Hematopoietic multipotent progenitor cell treated with erythropoietin and hydrocortisone succinate and interleukin-3 and kit ligand, for 15 days (in vitro differentiated cells): ENCODE results near the gene GTPBP4.

Experiments used
- DNase-seq: peaks from one replicate; pipeline ENCODE4 v3.0.0-alpha.2; 2015; ENCODE audit warnings: low spot score

The GTPBP4 gene

GRCh38 chr10:966466-967235 is 21.6 kb upstream of the GTPBP4 start:
- DNase-seq = no peak

DNA sequence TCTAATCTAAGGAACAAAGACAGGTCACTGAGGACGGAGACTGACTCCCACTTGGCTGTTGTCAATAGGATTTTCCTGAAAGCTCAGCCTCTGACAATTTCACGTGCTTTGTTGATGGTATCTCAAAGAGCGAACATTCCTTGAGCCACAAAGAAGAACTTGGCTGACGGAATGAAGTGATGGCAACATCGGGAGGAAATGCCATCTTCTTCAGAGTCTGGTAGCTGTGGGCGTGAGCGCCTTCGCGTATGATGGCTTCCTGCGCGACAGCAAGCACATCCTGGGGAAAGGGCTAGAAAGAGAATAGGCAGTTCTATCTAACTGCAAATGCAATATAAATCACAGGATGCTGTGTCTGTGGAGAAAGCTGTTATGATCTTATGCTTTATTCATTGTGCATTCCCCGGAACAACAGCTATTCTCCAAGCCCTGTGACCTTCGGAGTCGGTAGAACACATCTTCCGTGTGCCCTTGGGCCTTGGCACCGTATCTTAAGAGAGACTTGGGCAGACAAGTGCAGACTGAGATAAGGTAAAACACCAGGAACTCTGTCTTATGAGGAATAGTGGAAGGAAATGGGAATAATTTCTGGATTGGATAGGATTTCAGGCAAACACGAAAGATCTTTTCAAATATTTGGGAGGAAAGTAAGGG is 19.6 kb upstream of the GTPBP4 start:
- DNase-seq = no peak

DNA sequence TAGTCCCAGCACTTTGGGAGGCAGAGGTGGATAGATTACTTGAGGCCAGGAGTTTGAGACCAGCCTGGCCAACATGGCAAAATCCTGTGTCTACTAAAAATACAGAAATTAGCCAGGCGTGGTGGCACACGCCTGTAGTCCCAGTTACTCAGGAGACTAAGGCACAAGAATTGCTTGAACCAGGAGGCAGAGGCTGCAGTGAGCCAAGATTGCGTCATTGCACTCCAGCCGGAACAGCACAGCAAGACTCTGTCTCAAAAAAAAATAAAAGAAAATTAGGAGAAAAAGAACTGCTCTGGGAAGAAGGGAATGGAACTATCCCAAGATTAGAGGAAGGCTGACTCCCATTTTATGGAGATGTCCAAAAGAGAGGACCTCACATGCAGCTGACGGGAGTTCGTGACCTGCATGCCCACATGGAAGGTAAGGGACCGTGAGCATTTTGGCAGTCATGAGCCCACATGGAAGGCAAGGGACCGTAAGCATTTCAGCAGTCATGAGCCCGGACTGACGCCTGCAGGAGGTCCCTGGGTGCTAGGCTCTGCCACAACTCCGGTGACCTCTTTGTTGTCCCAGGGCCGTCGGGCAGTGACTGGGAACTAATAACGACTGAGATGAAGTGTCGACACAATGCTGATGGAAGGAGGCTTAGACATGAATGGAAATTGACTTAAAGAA is 18.6 kb upstream of the GTPBP4 start:
- DNase-seq = no peak

DNA sequence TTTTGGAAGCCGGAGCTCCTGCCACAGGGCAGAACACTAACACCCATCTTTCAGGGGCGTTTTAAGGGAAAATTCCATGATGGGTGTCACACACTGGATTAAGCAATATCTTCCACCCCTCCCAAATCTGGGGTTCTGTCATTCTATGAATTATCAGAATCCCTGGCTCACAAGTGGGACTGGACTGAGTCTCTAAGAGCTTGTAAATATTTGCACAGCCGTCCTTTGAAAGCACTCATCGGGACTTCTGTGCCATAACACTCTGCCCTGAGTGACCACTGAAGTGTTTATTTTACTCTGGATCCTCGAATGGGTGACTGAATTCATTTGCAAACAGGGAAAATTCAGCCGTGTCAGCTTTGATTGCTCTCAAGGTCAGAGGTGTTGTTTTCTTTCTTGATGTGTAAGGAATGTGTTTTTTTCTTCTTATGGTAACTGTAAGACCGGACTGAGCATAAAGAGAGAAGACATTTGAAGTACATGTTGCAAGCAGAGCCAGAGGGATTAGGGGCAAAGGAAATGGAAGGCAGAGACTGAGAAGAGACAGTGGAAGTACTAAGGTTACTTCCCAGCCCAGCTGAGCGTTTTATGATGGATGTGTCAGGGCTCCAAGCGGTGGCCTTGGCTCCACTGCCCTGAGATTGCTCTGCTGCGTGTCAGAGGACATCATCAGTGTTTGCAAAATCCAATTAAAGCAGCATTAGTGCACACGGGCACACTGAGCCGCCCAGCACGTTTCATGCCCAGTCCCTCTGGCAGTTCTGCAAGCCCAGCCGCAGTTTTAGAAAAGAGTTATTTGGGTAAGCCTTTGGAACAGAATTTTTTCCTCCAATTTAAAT is 17.7 kb upstream of the GTPBP4 start:
- DNase-seq = no peak

DNA sequence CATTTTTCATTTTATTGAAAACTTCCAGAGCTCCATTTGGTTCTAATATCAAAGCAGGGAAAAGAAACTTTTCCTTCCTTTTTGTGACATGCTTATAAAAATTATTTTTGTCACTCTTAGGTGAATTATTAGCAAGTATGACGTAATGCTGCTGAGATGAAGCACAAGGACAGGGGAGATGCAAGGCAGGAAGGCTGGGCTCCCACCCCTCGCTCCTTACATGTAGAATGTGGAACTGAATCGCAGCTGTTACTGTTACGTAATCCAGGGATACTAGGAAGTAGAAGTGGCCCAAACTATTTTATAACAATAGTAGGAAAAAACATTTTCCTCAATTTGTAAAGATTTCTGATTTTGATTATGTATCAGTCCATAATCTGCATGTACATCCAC is 17.1 kb upstream of the GTPBP4 start:
- DNase-seq = no peak

GRCh38 chr10:971613-972012 is 16.6 kb upstream of the GTPBP4 start:
- no peak for DNase-seq

GRCh38 chr10:972763-973162 is 15.5 kb upstream of the GTPBP4 start:
- no peak for DNase-seq

- no peak for DNase-seq
Observed at GRCh38 chr10:974038-974784, 14.0 kb upstream of the GTPBP4 start.

DNA sequence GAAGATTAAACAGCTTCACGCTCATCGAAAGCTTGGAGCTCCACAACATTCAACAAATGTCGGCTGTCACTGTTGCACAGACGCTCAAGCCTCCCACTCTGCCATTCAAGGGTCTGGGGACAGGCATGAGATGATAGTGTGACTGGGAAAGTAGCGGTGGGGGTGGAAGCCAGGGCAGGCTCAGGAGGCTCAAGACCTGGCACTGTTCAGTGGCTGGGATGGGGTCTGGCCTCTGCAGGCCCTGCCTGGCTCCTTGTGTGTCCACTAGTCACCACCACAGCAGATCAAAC is 13.5 kb upstream of the GTPBP4 start:
- DNase-seq = no peak

GRCh38 chr10:976316-976715 is 11.9 kb upstream of the GTPBP4 start:
- no peak for DNase-seq

- DNase-seq = no peak
Observed at GRCh38 chr10:978826-979421, 9.3 kb upstream of the GTPBP4 start.

- DNase-seq = no peak
Observed at GRCh38 chr10:980468-981093, 7.7 kb upstream of the GTPBP4 start.

- DNase-seq = no peak
Observed at GRCh38 chr10:983401-983800, 4.8 kb upstream of the GTPBP4 start.

DNA sequence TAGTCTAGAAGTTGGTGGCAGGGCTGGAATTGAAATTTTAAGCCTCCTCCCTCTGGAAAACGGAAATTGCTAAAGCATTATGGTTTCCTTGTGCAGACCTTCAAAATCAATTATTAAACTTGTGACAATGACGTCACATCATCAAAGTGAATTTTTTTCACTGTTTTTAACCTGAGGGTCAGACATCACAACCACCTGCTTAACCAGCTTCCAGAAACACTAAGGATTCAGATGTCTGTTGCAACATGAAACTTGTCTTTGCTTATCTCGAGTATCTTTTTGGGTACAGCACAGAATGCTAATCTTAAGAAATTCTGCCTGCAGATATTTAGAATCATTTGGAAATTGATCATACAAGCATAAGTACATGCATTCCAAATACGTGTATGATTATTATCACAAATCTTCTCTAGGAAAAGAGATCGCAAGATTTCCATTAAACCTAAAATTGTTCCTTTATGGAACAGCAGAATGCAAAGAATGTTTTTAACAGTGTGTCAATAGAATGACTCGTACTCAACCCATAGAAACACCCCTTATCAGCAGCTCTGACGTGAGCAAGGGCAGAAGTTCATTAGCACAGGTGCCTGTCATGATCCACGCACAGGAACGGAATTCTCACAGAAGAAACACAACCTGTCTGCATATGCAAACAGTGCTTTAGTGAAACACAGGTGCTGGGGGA is 4.1 kb upstream of the GTPBP4 start:
- DNase-seq = no peak

GRCh38 chr10:985361-985760 is 2.9 kb upstream of the GTPBP4 start:
- no peak for DNase-seq

DNA sequence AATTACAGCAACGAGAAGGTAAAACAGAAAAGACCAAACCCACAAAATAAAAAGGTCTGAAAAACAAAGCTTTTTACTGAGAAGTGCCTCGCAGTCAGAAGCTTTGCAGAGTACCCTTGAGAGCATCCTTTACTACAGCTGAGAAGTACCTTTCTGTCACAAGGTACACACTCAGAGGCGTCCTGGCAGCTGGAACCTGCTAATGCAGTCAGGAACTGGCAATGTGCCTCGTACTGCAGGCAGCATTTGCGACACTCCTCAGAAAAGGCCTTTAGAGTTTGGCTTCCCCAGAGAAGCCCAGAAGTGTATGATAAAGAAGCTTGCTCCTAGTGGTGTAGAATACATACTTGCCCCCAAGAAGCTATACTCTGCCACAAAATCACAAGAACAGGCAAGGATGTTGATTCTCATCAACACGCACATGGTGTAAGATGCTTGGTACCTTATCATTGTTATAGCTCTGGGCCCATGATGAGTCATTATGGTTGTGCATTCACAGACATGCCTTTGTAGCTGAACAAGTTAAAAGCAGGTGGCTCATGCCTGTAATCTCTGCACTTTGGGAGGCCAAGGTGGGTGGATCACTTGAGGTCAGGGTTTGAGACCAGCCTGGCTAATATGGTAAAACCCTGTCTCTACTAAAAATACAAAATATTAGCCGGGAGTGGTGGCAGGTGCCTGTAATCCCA is 2.0 kb upstream of the GTPBP4 start:
- DNase-seq = no peak

DNA sequence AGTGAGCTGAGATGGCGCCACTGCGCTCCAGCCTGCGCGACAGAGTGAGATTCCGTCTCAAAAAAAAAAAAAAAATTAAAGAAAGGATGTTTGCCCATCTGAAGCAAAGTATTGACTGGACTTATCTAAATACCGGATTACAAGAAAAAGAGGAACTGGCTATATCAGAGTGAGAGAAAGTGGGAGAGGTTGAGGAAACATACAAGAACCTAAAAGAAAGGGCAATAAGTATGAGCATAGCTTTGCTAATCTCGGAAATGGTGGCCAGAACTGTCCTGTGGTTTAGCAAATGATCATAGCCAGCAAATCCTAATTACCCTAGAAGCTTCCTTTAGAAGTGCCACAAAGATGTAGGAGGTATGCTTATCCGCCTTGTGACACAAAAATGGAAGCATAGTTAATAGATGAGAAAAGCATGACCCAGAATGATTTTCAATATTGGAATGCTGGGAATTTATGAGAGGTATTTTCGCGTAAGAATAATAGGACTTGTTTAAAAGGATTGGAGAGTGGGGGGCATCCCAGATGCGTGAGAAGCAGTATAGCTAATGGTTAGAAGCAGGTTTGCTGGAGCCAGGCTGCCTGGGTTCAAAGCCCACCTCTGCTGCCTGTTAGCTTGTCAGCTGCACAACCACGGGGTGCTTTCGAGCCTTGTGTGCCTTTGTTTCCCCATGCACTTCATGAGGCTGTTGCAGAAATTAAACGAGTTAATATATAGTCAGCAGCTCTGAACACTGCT is 1.2 kb upstream of the GTPBP4 start:
- no peak for DNase-seq

- no peak for DNase-seq
Observed at GRCh38 chr10:987620-987869, 689 bp upstream of the GTPBP4 start.
